ENCODE results near the gene ZSCAN12. TPM values are rescaled to one million over a fixed set of nuclear protein-coding genes. Genes with fewer than 3 reads are reported as not detected.
"Not testable (repeated sequence)": the region's sequence is repeated elsewhere in the genome, so short reads cannot be mapped to it uniquely, and the experiment has no call there.

Gene ZSCAN12
- total and polyA plus RNA-seq, 2 of the 13 experiments (the other 11 are each of a cell fraction or from before 2014, with no cell fraction given) = 2.8 to 8.9 TPM

DNA sequence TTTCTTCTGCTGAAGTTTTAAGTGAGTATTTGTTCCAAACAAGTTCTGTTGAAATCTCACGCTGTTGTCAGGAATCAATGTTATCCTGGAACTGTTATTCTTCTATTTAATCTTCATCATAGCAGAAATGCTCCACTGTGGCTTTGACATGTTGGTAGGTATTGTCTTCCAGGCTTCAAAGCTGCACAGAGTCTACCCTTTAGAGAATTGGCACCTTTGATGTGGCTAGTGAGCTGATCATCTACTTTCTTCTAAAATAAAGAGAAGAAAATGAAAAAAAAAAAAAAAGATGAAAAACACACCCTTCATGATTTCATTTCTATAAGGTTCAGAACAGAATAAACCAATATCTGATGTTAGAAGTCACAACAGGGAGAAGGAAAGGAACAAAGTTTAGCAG lies 49.5 kb upstream of the ZSCAN12 start:
- Histone ChIP-seq H3K4me1 (ENCODE audit: insufficient read depth, low read length) (no peaks in the 10 kb centered on the region), H3K27ac (ENCODE audit: extremely low read length, insufficient read depth, low read length) (no peak overlapping the region), H3K79me2 (ENCODE audit: insufficient read depth, low read length) (no peaks in the 10 kb centered on the region), H3K36me3 (replicated peaks in 1 of 2; ENCODE audit: control insufficient read depth in 1 of 2, insufficient read depth in 2 of 2, low read length in 2 of 2) (no peaks in the 10 kb centered on the region), H3K27me3 (ENCODE audit: control insufficient read depth in 1 of 2, insufficient read depth in 2 of 2, low read length in 2 of 2) (peaks cover 0 to 14% of the 10 kb centered on the region in 2 experiments; a peak in 2 of 5 replicates), H3K9ac (ENCODE audit: insufficient read depth, low read depth, low read length) (no peak overlapping the region), H3K4me2 (ENCODE audit: low read depth, low read length) (no peak overlapping the region), H3K4me3 (replicated peaks in 1 of 3; ENCODE audit: insufficient read depth in 1 of 3, low read depth in 2 of 3, low read length in 3 of 3) (no peak overlapping the region), H3K9me3 (ENCODE audit: low read length) (no peaks in the 10 kb centered on the region), H4K20me1 (ENCODE audit: insufficient read depth, low read length) (no peaks in the 10 kb centered on the region), H2AFZ (ENCODE audit: low read length) (no peak overlapping the region)
- FAIRE-seq (no peak), DNase-seq (ENCODE audit: low spot score) (no peak), ATAC-seq (no peak)
- in situ Hi-C loops (cut with HindIII; ENCODE audit: extremely low pct_ligation_motif_present, low pct_unique_long_range_greater_than_20kb) (no loop called here), intact Hi-C loops (cut with micrococcal nuclease; ENCODE audit: unreplicated experiment) (no loop called here)
- TF ChIP-seq AKAP8 (CRISPR knock-in tag; IDR thresholded peaks at IDR 0.05) (no peak), MEIS2 (CRISPR knock-in tag; IDR thresholded peaks at IDR 0.05) (no peak), RFX5 (IDR thresholded peaks at IDR 0.05; ENCODE audit: low read depth, low read length) (no peak), DZIP1 (CRISPR knock-in tag; IDR thresholded peaks at IDR 0.05) (no peak), MED1 (CRISPR knock-in tag; IDR thresholded peaks at IDR 0.05) (no peak), CBX2 (IDR thresholded peaks at IDR 0.05; ENCODE audit: low read depth, low read length) (no peak), CBX2 (CRISPR knock-in tag; IDR thresholded peaks at IDR 0.05; ENCODE audit: low read depth) (no peak)
- WGBS (ENCODE audit: low lambda C conversion rate) = 28% methylated on average over 1 of the region's 1 CpG
- POLR2A ChIA-PET = no interaction called here
- CTCF ChIA-PET (ENCODE audit: low intra/inter-chr PET ratio, low total read pairs) = no interaction called here
- no TSS peak for BruUV-seq (replicated peaks)

DNA sequence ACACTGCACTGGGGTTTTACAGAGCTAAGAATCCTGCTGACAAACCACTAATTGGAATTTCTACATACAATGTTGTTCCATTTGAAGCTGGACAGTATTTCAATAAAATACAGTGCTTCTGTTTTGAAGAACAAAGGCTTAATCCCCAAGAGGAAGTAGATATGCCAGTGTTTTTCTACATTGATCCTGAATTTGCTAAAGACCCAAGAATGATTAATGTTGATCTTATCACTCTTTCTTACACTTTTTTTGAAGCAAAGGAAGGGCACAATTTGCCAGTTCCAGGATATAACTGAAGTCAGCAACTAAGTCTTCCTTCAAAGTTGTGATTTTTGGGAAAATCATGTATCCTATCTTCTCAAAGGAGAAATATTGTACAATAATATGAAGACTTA lies 48.0 kb upstream of the ZSCAN12 start:
- peak; percentile 30 for FAIRE-seq
- ATAC-seq, POLR2A ChIA-PET: not testable (repeated sequence)

More for the DNA sequence above, 48.0 kb upstream of the ZSCAN12 start:
- H2AFZ ChIP-seq (ENCODE audit: low read length); intact Hi-C loops (cut with micrococcal nuclease; ENCODE audit: unreplicated experiment); H3K9ac ChIP-seq (ENCODE audit: insufficient read depth, low read depth, low read length); BruUV-seq (replicated peaks); CTCF ChIA-PET (ENCODE audit: low intra/inter-chr PET ratio, low total read pairs); in situ Hi-C loops (cut with HindIII; ENCODE audit: extremely low pct_ligation_motif_present, low pct_unique_long_range_greater_than_20kb); H4K20me1 ChIP-seq (ENCODE audit: insufficient read depth, low read length); H3K79me2 ChIP-seq (ENCODE audit: insufficient read depth, low read length); H3K4me1 ChIP-seq (ENCODE audit: insufficient read depth, low read length); DNase-seq (ENCODE audit: low spot score); H3K36me3 ChIP-seq (replicated peaks in 1 of 2; ENCODE audit: control insufficient read depth in 1 of 2, insufficient read depth in 2 of 2, low read length in 2 of 2); H3K9me3 ChIP-seq (ENCODE audit: low read length); H3K27ac ChIP-seq (ENCODE audit: extremely low read length, insufficient read depth, low read length): not testable (repeated sequence)
- peak overlapping the region; percentile 37 to 64 (median 56); a peak in 4 of 6 replicates for H3K4me3 ChIP-seq (replicated peaks in 1 of 3; ENCODE audit: insufficient read depth in 1 of 3, low read depth in 2 of 3, low read length in 3 of 3)
- peak overlapping the region; percentile 60 for H3K4me2 ChIP-seq (ENCODE audit: low read depth, low read length)
- H3K27me3 ChIP-seq (ENCODE audit: control insufficient read depth in 1 of 2, insufficient read depth in 2 of 2, low read length in 2 of 2) = peaks cover 0 to 14% of the 10 kb centered on the region in 2 experiments; a peak in 2 of 5 replicates

Measured in HepG2 (cell line).